Transverse colon (tissue), 3 donors: ENCODE results near the gene PCDHGA12.

Experiments
- EP300 ChIP-seq: sonication (generic); formaldehyde crosslinking; IDR thresholded peaks from one replicate; pipeline ENCODE4 v1.6.1; 2017; ENCODE audit warnings: antibody characterized with exemption, low read depth
- POLR2A ChIP-seq: fragments of 450-650 bp; IDR thresholded peaks from one replicate; pipeline ENCODE4 v1.6.1; 2016; ENCODE audit warnings: antibody characterized with exemption, mild to moderate bottlenecking, moderate library complexity
- TF ChIP-seq, protein P1 (sequence below), 5 experiments: fragments of 200-600 bp in 3 of 5; fragments of 450-650 bp in 2 of 5; sonication (generic) in 3 of 5; IDR thresholded peaks; 1 replicate in 2 of 5; 2 replicates in 3 of 5; pipeline ENCODE4 v1.5.1; 2016 to 2017; ENCODE audit warnings: antibody characterized with exemption in 5 of 5, inconsistent platforms in 3 of 5, mild to moderate bottlenecking in 2 of 5, moderate library complexity in 1 of 5

DNA sequence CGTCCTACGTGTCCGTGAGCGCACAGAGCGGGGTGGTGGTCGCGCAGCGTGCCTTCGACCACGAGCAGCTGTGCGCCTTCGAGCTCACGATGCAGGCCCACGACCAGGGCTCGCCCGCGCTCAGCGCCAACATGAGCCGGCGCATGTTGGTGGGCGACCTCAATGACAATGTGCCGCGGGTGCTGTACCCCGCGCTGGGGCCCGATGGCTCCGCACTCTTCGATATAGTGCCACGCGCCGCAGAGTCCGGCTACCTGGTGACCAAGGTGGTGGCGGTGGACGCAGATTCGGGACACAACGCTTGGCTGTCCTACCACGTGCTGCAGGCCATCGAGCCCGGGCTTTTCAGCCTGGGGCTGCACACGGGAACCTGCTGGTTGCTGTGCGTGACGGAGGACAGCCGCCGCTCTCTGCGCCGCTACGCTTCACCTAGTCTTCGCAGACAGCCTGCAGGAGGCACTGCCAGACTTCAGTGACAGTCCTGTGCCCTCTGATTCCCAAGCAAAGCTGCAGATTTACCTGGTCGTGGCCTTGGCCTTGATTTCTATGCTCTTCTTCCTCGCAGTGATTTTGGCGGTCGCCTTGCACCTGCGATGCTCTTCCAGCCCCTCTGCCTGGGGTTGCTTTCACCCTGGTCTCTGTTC is 2.4 kb upstream of the PCDHGA12 start:
- TF ChIP-seq, protein P1, sequence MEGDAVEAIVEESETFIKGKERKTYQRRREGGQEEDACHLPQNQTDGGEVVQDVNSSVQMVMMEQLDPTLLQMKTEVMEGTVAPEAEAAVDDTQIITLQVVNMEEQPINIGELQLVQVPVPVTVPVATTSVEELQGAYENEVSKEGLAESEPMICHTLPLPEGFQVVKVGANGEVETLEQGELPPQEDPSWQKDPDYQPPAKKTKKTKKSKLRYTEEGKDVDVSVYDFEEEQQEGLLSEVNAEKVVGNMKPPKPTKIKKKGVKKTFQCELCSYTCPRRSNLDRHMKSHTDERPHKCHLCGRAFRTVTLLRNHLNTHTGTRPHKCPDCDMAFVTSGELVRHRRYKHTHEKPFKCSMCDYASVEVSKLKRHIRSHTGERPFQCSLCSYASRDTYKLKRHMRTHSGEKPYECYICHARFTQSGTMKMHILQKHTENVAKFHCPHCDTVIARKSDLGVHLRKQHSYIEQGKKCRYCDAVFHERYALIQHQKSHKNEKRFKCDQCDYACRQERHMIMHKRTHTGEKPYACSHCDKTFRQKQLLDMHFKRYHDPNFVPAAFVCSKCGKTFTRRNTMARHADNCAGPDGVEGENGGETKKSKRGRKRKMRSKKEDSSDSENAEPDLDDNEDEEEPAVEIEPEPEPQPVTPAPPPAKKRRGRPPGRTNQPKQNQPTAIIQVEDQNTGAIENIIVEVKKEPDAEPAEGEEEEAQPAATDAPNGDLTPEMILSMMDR (IDR thresholded peaks at IDR 0.05) = no peak
- TF ChIP-seq POLR2A = no peak
- TF ChIP-seq EP300 = no peak
